Gastrocnemius medialis (tissue), 4 donors: ENCODE results near the gene CD22.

Experiments used
- CTCF ChIP-seq, 5 experiments: fragments of 450-650 bp in 3 of 5; fragments of 200-600 bp in 2 of 5; sonication (generic) in 2 of 5; IDR thresholded peaks in 4 of 5; conservative IDR thresholded peaks in 1 of 5; 1 replicate in 4 of 5; 2 replicates in 1 of 5; pipeline ENCODE4 v1.5.1; 2016 to 2019; ENCODE audit warnings: antibody characterized with exemption in 5 of 5, mild to moderate bottlenecking in 3 of 5, moderate library complexity in 3 of 5
- POLR2A ChIP-seq, 2 donors: fragments of 450-650 bp; IDR thresholded peaks; one replicate each; pipeline ENCODE4 v1.6.1; 2017; ENCODE audit warnings: antibody characterized with exemption in 2 of 2, mild to moderate bottlenecking in 2 of 2, moderate library complexity in 2 of 2

- no peak for TF ChIP-seq POLR2A (IDR thresholded peaks at IDR 0.05)
- no peak for TF ChIP-seq CTCF (IDR thresholded peaks at IDR 0.05 in 4 of 5, conservative IDR thresholded peaks at IDR 0.05 in 1 of 5)
Measured at GRCh38 chr19:35388277-35389054, 59.5 kb downstream of the CD22 start.
